ENCODE results near the gene SPTBN2. TPM values are rescaled to one million over a fixed set of nuclear protein-coding genes. Genes with fewer than 3 reads are reported as not detected.
A peak's percentile ranks its signal among the peaks of the same experiment; 100 is the strongest.

SPTBN2 gene
- total and polyA plus RNA-seq, 2 of the 4 experiments (the other 2 are of a cell fraction): 0.18 to 0.41 TPM

DNA sequence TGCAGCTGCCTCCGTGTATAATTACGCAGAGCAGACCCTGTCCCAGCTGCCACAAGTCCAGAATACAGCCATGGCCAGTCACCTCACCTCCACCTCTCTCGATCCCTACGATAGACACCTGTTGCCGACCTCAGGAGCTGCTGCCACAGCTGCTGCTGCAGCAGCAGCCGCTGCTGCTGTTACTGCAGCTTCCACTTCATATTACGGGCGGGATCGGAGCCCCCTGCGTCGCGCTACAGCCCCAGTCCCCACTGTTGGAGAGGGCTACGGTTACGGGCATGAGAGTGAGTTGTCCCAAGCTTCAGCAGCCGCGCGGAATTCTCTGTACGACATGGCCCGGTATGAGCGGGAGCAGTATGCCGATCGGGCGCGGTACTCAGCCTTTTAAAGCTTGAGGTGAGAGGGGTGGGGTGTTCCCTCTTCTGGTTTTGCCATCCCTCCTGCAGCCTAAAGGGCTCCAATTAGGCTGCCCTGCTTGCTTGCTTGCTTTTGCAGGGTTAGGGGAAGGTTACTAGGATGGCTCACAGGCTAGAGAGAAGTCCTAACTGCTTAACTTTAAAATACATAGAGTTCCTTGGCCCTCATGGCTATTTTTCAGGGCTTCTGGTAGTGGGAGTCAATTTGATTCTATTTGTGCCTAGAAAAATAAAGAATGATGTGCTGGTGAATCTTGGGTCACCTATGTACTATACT lies 85.1 kb downstream of the SPTBN2 start:
- H3K4me2 ChIP-seq (ENCODE audit: low read depth, low read length): no peak overlapping the region
- CTCF ChIA-PET: no interaction called here
- dilution Hi-C loops (cut with HindIII; ENCODE audit: low sequenced_read_pairs, unreplicated experiment): no loop called here

More for the DNA sequence above, 85.1 kb downstream of the SPTBN2 start:
- Histone ChIP-seq H3K27me3 (ENCODE audit: control insufficient read depth, insufficient read depth, low read length) (no peaks in the 10 kb centered on the region), H4K91ac (ENCODE audit: insufficient read depth, low read depth, low read length) (no peak overlapping the region), H3K9ac (ENCODE audit: low read depth, low read length) (no peak overlapping the region), H3K9me3 (ENCODE audit: control insufficient read depth, insufficient read depth, low read length) (no peaks in the 10 kb centered on the region), H3K4me1 (ENCODE audit: control insufficient read depth, insufficient read depth, low read length) (peaks cover 18% of the 10 kb centered on the region), H3K36me3 (ENCODE audit: control insufficient read depth, insufficient read depth, low read length) (peaks cover 55% of the 10 kb centered on the region), H4K8ac (ENCODE audit: low read depth in 2 of 2, low read length in 2 of 2) (no peak overlapping the region), H3K23ac (ENCODE audit: low read depth, low read length) (no peak overlapping the region), H2BK20ac (ENCODE audit: low read depth, low read length) (no peak overlapping the region), H4K5ac (ENCODE audit: low read depth, low read length) (no peak overlapping the region), H2BK15ac (ENCODE audit: low read depth, low read length) (no peak overlapping the region), H3K27ac (ENCODE audit: insufficient read depth, low read length) (no peak overlapping the region), H3K4ac (ENCODE audit: low read depth, low read length) (no peak overlapping the region), H2AFZ (replicated peaks; ENCODE audit: low read length, poor library complexity) (no peak overlapping the region), H2BK120ac (ENCODE audit: low read depth, low read length) (no peak overlapping the region), H2AK5ac (ENCODE audit: low read depth, low read length) (no peak overlapping the region), H2AK9ac (replicated peaks; ENCODE audit: low read depth, low read length, poor library complexity) (peak overlapping the region; percentile 18), H3K9me1 (ENCODE audit: insufficient read depth, low read length) (peaks cover 23% of the 10 kb centered on the region), H3K14ac (replicated peaks; ENCODE audit: low read depth, low read length) (no peak overlapping the region), H3K56ac (ENCODE audit: extremely low read depth, insufficient read depth, low read length) (no peak overlapping the region), H3K4me3 (ENCODE audit: insufficient read depth, low read depth, low read length) (no peak overlapping the region), H2BK5ac (ENCODE audit: low read depth, low read length, poor library complexity, severe bottlenecking) (no peak overlapping the region), H3K79me1 (ENCODE audit: low read depth in 1 of 2, low read length in 2 of 2) (peaks cover 27 to 88% of the 10 kb centered on the region in 2 experiments), H3K18ac (ENCODE audit: low read depth, low read length) (no peak overlapping the region), H4K20me1 (ENCODE audit: insufficient read depth, low read length) (peaks cover 100% of the 10 kb centered on the region)
- DNase-seq: no peak
- BruUV-seq (replicated peaks): no TSS peak
- WGBS, 2 experiments (ENCODE audit: extremely low coverage in 2 of 2, insufficient read length in 1 of 2): 91% methylated on average over 10 of the region's 24 CpGs; no CpG with 5 or more reads in 1 of the 2 experiments
- in situ Hi-C loops (cut with MboI; ENCODE audit: low sequenced_read_pairs) (no loop called here), intact Hi-C loops (cut with micrococcal nuclease) (no loop called here)
- ATAC-seq (ENCODE audit: low read depth): no peak
- POLR2A ChIA-PET (ENCODE audit: unreplicated experiment): interaction anchor here (0.7 kb wide), 1 partner anchor 89 kb away, joined by 6 read pairs; no protein-coding TSS in a partner anchor
- TF ChIP-seq, protein P1, sequence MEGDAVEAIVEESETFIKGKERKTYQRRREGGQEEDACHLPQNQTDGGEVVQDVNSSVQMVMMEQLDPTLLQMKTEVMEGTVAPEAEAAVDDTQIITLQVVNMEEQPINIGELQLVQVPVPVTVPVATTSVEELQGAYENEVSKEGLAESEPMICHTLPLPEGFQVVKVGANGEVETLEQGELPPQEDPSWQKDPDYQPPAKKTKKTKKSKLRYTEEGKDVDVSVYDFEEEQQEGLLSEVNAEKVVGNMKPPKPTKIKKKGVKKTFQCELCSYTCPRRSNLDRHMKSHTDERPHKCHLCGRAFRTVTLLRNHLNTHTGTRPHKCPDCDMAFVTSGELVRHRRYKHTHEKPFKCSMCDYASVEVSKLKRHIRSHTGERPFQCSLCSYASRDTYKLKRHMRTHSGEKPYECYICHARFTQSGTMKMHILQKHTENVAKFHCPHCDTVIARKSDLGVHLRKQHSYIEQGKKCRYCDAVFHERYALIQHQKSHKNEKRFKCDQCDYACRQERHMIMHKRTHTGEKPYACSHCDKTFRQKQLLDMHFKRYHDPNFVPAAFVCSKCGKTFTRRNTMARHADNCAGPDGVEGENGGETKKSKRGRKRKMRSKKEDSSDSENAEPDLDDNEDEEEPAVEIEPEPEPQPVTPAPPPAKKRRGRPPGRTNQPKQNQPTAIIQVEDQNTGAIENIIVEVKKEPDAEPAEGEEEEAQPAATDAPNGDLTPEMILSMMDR (conservative IDR thresholded peaks at IDR 0.05; ENCODE audit: low read depth, low read length): no peak
- no peak for TF ChIP-seq POLR2A (IDR thresholded peaks at IDR 0.05; ENCODE audit: low read depth, low read length)
- no peak for TF ChIP-seq MXI1 (IDR thresholded peaks at IDR 0.05; ENCODE audit: borderline replicate concordance, low read depth, low read length)
- no peak for TF ChIP-seq NFE2L2 (IDR thresholded peaks at IDR 0.05; ENCODE audit: low read depth, low read length)
- no peak for TF ChIP-seq RFX5 (IDR thresholded peaks at IDR 0.05; ENCODE audit: low read depth, low read length)
